HG03575 (cell line): ENCODE data around the gene FIBP.

ENCODE experiments used
- ATAC-seq: cut with Tn5 transposase; IDR thresholded peaks from one replicate; pipeline ENCODE4 v1.9.1; 2021; ENCODE audit not compliant: unreplicated experiment, insufficient number of reproducible peaks, low FRiP score; ENCODE audit errors: extremely low read depth

FIBP gene

GRCh38 chr11:65915821-65916251 lies 27.6 kb upstream of the FIBP start:
- ATAC-seq, result no peak

- ATAC-seq, result no peak
These were observed 27.0 kb upstream of the FIBP start for GRCh38 chr11:65915101-65915820.

GRCh38 chr11:65912845-65913244 lies 24.6 kb upstream of the FIBP start:
- no peak for ATAC-seq

- no peak for ATAC-seq
These were observed 23.7 kb upstream of the FIBP start for GRCh38 chr11:65911682-65912568.

- ATAC-seq, result no peak
These were observed 19.6 kb upstream of the FIBP start for GRCh38 chr11:65907878-65908277.

- no peak for ATAC-seq
These were observed 18.3 kb upstream of the FIBP start for GRCh38 chr11:65906602-65907001.

- no peak for ATAC-seq
These were observed 15.4 kb upstream of the FIBP start for GRCh38 chr11:65903715-65904114.

GRCh38 chr11:65903068-65903481 lies 14.8 kb upstream of the FIBP start:
- no peak for ATAC-seq

- no peak for ATAC-seq
These were observed 12.6 kb upstream of the FIBP start for GRCh38 chr11:65900899-65901180.

- ATAC-seq, result no peak
These were observed 12.0 kb upstream of the FIBP start, which contains the start of gene FOSL1 for GRCh38 chr11:65900125-65900898. Gene FOSL1, minus strand, starts transcription at chr11:65900388. Its CDS starts 49 bp downstream, at chr11:65900339.

GRCh38 chr11:65899356-65900124 lies 11.3 kb upstream of the FIBP start:
- no peak for ATAC-seq

GRCh38 chr11:65898656-65899355 lies 10.5 kb upstream of the FIBP start:
- ATAC-seq, result no peak

- no peak for ATAC-seq
These were observed 8.8 kb upstream of the FIBP start for GRCh38 chr11:65897020-65897471.

- ATAC-seq, result no peak
These were observed 8.0 kb upstream of the FIBP start for GRCh38 chr11:65896034-65896999.

- ATAC-seq, result no peak
These were observed 7.3 kb upstream of the FIBP start for GRCh38 chr11:65895482-65895981.

GRCh38 chr11:65894034-65894591 lies 5.8 kb upstream of the FIBP start:
- ATAC-seq, result no peak
